Ascending aorta (tissue), 2 donors: ENCODE results near the gene LAMB3. TPM values are rescaled to one million over a fixed set of nuclear protein-coding genes. Genes with fewer than 3 reads are reported as not detected.

Experiments used
- DNase-seq, 2 donors: peaks; one replicate each; pipeline ENCODE4 v3.0.0-alpha.2; 2019; ENCODE audit warnings: low spot score in 2 of 2
- H3K27ac ChIP-seq, 2 donors: fragments of 200-600 bp; sonication (generic); one replicate each; pipeline ENCODE4 v1.5.1; 2016 to 2017; ENCODE audit warnings: mild to moderate bottlenecking in 1 of 2
- H3K27me3 ChIP-seq: fragments of 200-600 bp; sonication (generic); one replicate; pipeline ENCODE4 v1.5.1; 2017
- H3K36me3 ChIP-seq, 2 donors: fragments of 200-600 bp; sonication (generic); one replicate each; pipeline ENCODE4 v1.5.1; 2016
- H3K4me1 ChIP-seq, 2 donors: fragments of 200-600 bp; sonication (generic); one replicate each; pipeline ENCODE4 v1.5.1; 2016 to 2017; ENCODE audit warnings: mild to moderate bottlenecking in 1 of 2
- H3K4me3 ChIP-seq, 2 donors: fragments of 200-600 bp; sonication (generic); one replicate each; pipeline ENCODE4 v1.5.1; 2016 to 2017; ENCODE audit warnings: mild to moderate bottlenecking in 1 of 2
- H3K9me3 ChIP-seq, 2 donors: fragments of 200-600 bp; sonication (generic); one replicate each; pipeline ENCODE4 v1.5.1; 2016
- CTCF ChIP-seq, 3 experiments: fragments of 200-600 bp in 2 of 3; fragments of 450-650 bp in 1 of 3; sonication (generic) in 2 of 3; IDR thresholded peaks; one replicate each; pipeline ENCODE4 v1.5.1; 2016 to 2019; ENCODE audit warnings: antibody characterized with exemption in 3 of 3, mild to moderate bottlenecking in 1 of 3, moderate library complexity in 1 of 3
- intact Hi-C: fragments of 100-400 bp; cut with DNase I; formaldehyde crosslinking; loops from one replicate; pipeline ENCODE4 v1.15.1; 2023
- total RNA-seq: library from RNA; depleted of rRNA; stranded (reverse); fragments of >200 nt; gene quantifications from one replicate; pipeline ENCODE4 v1.1.0, GENCODE V29; 2016

The LAMB3 gene
- total RNA-seq, 1 donor from 2014 or later = 0.75 TPM

GRCh38 chr1:209625791-209626285 is 26.4 kb downstream of the LAMB3 start:
- no peaks in the 10 kb centered on the region for H3K27me3 ChIP-seq
- no peak overlapping the region for H3K27ac ChIP-seq
- peaks cover 3 to 19% of the 10 kb centered on the region in 2 donors for H3K4me1 ChIP-seq
- intact Hi-C loops = no loop called here
- H3K36me3 ChIP-seq = no peaks in the 10 kb centered on the region
- H3K4me3 ChIP-seq = no peak overlapping the region
- H3K9me3 ChIP-seq = no peaks in the 10 kb centered on the region
- DNase-seq = no peak
- TF ChIP-seq CTCF (IDR thresholded peaks at IDR 0.05) = no peak

- no peak for DNase-seq
- intact Hi-C loops = no loop called here
- no peak overlapping the region for H3K4me3 ChIP-seq
- no peak overlapping the region for H3K27ac ChIP-seq
- H3K27me3 ChIP-seq = no peaks in the 10 kb centered on the region
- H3K9me3 ChIP-seq = no peaks in the 10 kb centered on the region
- TF ChIP-seq CTCF (IDR thresholded peaks at IDR 0.05) = no peak
- peaks cover 3 to 19% of the 10 kb centered on the region in 2 donors for H3K4me1 ChIP-seq
- H3K36me3 ChIP-seq = no peaks in the 10 kb centered on the region
Observed at GRCh38 chr1:209624558-209625549, 27.4 kb downstream of the LAMB3 start.

- Histone ChIP-seq H3K36me3 (no peaks in the 10 kb centered on the region), H3K27ac (no peak overlapping the region), H3K4me1 (peaks cover 3 to 19% of the 10 kb centered on the region in 2 donors), H3K4me3 (no peak overlapping the region), H3K9me3 (no peaks in the 10 kb centered on the region), H3K27me3 (no peaks in the 10 kb centered on the region)
- intact Hi-C loops = no loop called here
- no peak for TF ChIP-seq CTCF (IDR thresholded peaks at IDR 0.05)
- no peak for DNase-seq
Observed at GRCh38 chr1:209622841-209623829, 29.1 kb downstream of the LAMB3 start.

GRCh38 chr1:209621741-209622655 is 30.2 kb downstream of the LAMB3 start:
- Histone ChIP-seq H3K9me3 (no peaks in the 10 kb centered on the region), H3K4me1 (peaks cover 3 to 12% of the 10 kb centered on the region in 2 donors), H3K36me3 (no peaks in the 10 kb centered on the region), H3K27me3 (no peaks in the 10 kb centered on the region), H3K4me3 (no peak overlapping the region), H3K27ac (no peak overlapping the region)
- intact Hi-C loops = no loop called here
- no peak for DNase-seq
- TF ChIP-seq CTCF (IDR thresholded peaks at IDR 0.05) = no peak
